VCaP (cell line): Measurements from ENCODE around the gene SSH3.
A peak's percentile ranks its signal among the peaks of the same experiment; 100 is the strongest.

ENCODE experiments used
- H3K27ac ChIP-seq: fragments of 450-650 bp; 2 replicates; pipeline ENCODE4 v1.5.1; 2017
- CTCF ChIP-seq: fragments of 450-650 bp; conservative IDR thresholded peaks from 2 replicates; pipeline ENCODE4 v1.5.1; 2017; ENCODE audit warnings: mild to moderate bottlenecking, moderate library complexity

The SSH3 gene

GRCh38 chr11:67289226-67289650, 14.1 kb upstream of the SSH3 start, which contains the start of gene ANKRD13D:
TSS of gene ANKRD13D (plus strand) at chr11:67289303. CDS start at chr11:67289461, 158 bp downstream.
- peak; percentile 53 for TF ChIP-seq CTCF
- H3K27ac ChIP-seq: peak within 1 kb of the TSS; percentile 99

GRCh38 chr11:67289651-67290479, 13.5 kb upstream of the SSH3 start:
- peak overlapping the region; percentile 99 for H3K27ac ChIP-seq
- no peak for TF ChIP-seq CTCF

GRCh38 chr11:67290801-67291200, 12.5 kb upstream of the SSH3 start:
- no peak for TF ChIP-seq CTCF
- H3K27ac ChIP-seq: peak overlapping the region; percentile 99; the same call in 1 of the 2 replicates

- H3K27ac ChIP-seq: no peak overlapping the region; the same call in 1 of the 2 replicates
- TF ChIP-seq CTCF: no peak
These were observed 11.6 kb upstream of the SSH3 start for GRCh38 chr11:67291481-67292381.

- no peak overlapping the region for H3K27ac ChIP-seq
- no peak for TF ChIP-seq CTCF
These were observed 10.7 kb upstream of the SSH3 start for GRCh38 chr11:67292671-67293070.

GRCh38 chr11:67293090-67293489, 10.2 kb upstream of the SSH3 start:
- H3K27ac ChIP-seq: no peak overlapping the region
- TF ChIP-seq CTCF: no peak

- H3K27ac ChIP-seq: no peak overlapping the region
- no peak for TF ChIP-seq CTCF
These were observed 7.5 kb upstream of the SSH3 start for GRCh38 chr11:67295846-67296245.
